ENCODE data around the gene NBEAL2.
"Not testable (repeated sequence)": the region's sequence is repeated elsewhere in the genome, so short reads cannot be mapped to it uniquely, and the experiment has no call there.

Gene NBEAL2

GRCh38 chr3:46952813-46953212 is 26.7 kb upstream of the NBEAL2 start:
- H3K9ac ChIP-seq (ENCODE audit: low read depth, low read length): no peak overlapping the region
- no peaks in the 10 kb centered on the region for H3K36me3 ChIP-seq (ENCODE audit: insufficient read depth, low read length)
- H3K9me3 ChIP-seq (ENCODE audit: control insufficient read depth, insufficient read depth, low read length): no peaks in the 10 kb centered on the region
- H3K4me1 ChIP-seq (ENCODE audit: insufficient read depth, low read length): peaks cover 17% of the 10 kb centered on the region

GRCh38 chr3:46953234-46954010 is 26.0 kb upstream of the NBEAL2 start:
- no peak overlapping the region for H3K9ac ChIP-seq (ENCODE audit: low read depth, low read length)
- H3K9me3 ChIP-seq (ENCODE audit: control insufficient read depth, insufficient read depth, low read length): no peaks in the 10 kb centered on the region
- no peaks in the 10 kb centered on the region for H3K36me3 ChIP-seq (ENCODE audit: insufficient read depth, low read length)
- H3K4me1 ChIP-seq (ENCODE audit: insufficient read depth, low read length): peaks cover 17% of the 10 kb centered on the region

GRCh38 chr3:46954178-46954577 is 25.3 kb upstream of the NBEAL2 start:
- Histone ChIP-seq H3K9ac (ENCODE audit: low read depth, low read length) (no peak overlapping the region), H3K36me3 (ENCODE audit: insufficient read depth, low read length) (no peaks in the 10 kb centered on the region), H3K9me3 (ENCODE audit: control insufficient read depth, insufficient read depth, low read length) (no peaks in the 10 kb centered on the region), H3K4me1 (ENCODE audit: insufficient read depth, low read length) (peaks cover 13% of the 10 kb centered on the region)

GRCh38 chr3:46955157-46955556 is 24.3 kb upstream of the NBEAL2 start:
- Histone ChIP-seq H3K9ac (ENCODE audit: low read depth, low read length) (no peak overlapping the region), H3K36me3 (ENCODE audit: insufficient read depth, low read length) (no peaks in the 10 kb centered on the region), H3K4me1 (ENCODE audit: insufficient read depth, low read length) (peaks cover 16% of the 10 kb centered on the region), H3K9me3 (ENCODE audit: control insufficient read depth, insufficient read depth, low read length) (no peaks in the 10 kb centered on the region)

GRCh38 chr3:46955801-46956259 is 23.6 kb upstream of the NBEAL2 start:
- no peaks in the 10 kb centered on the region for H3K9me3 ChIP-seq (ENCODE audit: control insufficient read depth, insufficient read depth, low read length)
- H3K4me1 ChIP-seq (ENCODE audit: insufficient read depth, low read length): peaks cover 22% of the 10 kb centered on the region
- no peaks in the 10 kb centered on the region for H3K36me3 ChIP-seq (ENCODE audit: insufficient read depth, low read length)
- H3K9ac ChIP-seq (ENCODE audit: low read depth, low read length): no peak overlapping the region

- peaks cover 30% of the 10 kb centered on the region for H3K4me1 ChIP-seq (ENCODE audit: insufficient read depth, low read length)
- H3K9me3 ChIP-seq (ENCODE audit: control insufficient read depth, insufficient read depth, low read length): no peaks in the 10 kb centered on the region
- no peak overlapping the region for H3K9ac ChIP-seq (ENCODE audit: low read depth, low read length)
- no peaks in the 10 kb centered on the region; the same call in 1 of the 2 replicates for H3K36me3 ChIP-seq (ENCODE audit: insufficient read depth, low read length)
These were observed 22.2 kb upstream of the NBEAL2 start for GRCh38 chr3:46957092-46957820.

GRCh38 chr3:46958467-46959160 is 20.9 kb upstream of the NBEAL2 start:
- peaks cover 20% of the 10 kb centered on the region for H3K4me1 ChIP-seq (ENCODE audit: insufficient read depth, low read length)

DNA sequence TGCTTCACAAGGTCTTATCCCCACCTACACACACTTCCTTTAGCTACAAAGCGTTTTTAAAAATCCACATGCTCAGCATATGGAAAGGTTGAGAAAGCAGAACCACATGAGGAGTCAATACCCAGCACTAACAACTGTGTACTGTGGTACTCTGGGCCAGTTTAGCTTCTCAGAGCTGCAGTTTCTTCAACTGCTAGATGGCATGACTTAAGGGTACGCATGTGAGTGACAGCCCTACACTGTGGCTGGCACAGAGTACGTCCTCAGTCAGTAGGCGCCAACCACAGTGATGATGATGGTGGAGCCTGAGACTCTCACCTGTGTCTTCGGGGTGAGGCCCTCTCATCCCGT is 20.3 kb upstream of the NBEAL2 start:
- Histone ChIP-seq H3K9ac (ENCODE audit: low read depth, low read length) (no peak overlapping the region), H3K4me1 (ENCODE audit: insufficient read depth, low read length) (peaks cover 20% of the 10 kb centered on the region), H3K36me3 (ENCODE audit: insufficient read depth, low read length) (peaks cover 6% of the 10 kb centered on the region), H3K9me3 (ENCODE audit: control insufficient read depth, insufficient read depth, low read length) (peaks cover 5% of the 10 kb centered on the region; the same call in 1 of the 2 replicates)

More at GRCh38 chr3:46958467-46959160, 20.9 kb upstream of the NBEAL2 start:
- Histone ChIP-seq H3K9me3 (ENCODE audit: control insufficient read depth, insufficient read depth, low read length) (peaks cover 5% of the 10 kb centered on the region; the same call in 1 of the 2 replicates), H3K9ac (ENCODE audit: low read depth, low read length) (no peak overlapping the region), H3K36me3 (ENCODE audit: insufficient read depth, low read length) (peaks cover 6% of the 10 kb centered on the region)

DNA sequence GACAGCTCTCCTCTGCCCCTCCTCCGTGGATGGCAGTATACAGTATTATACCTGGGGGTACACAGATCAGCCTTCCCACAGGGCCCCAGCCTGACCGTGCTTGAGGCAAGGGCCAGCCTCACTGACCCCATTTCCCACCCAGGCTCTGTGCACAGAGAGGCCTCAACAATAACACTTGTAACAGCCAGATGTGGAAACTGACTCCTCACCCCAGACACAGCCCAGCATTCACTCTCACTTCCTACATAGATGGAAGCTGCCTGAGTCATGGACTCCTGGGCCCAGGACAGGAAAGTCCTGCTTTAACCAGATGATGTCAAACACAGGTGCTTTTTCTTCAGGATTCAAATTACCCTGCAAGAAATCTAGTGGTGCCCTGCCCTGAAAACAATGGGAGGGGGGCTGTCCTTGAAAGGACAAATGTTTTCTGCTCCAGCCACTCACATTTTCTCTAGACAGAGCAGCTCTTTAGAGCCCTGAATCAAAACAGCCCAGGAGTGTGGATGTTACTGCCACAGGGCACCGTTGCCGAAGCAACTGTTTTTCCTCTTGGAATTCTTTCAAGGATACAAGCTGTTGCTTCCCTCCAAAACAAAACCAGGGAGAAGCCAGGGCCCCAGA is 19.3 kb upstream of the NBEAL2 start:
- Histone ChIP-seq H3K9ac (ENCODE audit: low read depth, low read length) (no peak overlapping the region), H3K36me3 (ENCODE audit: insufficient read depth, low read length) (peaks cover 6% of the 10 kb centered on the region), H3K4me1 (ENCODE audit: insufficient read depth, low read length) (peaks cover 20% of the 10 kb centered on the region), H3K9me3 (ENCODE audit: control insufficient read depth, insufficient read depth, low read length) (peaks cover 5% of the 10 kb centered on the region; the same call in 1 of the 2 replicates)

DNA sequence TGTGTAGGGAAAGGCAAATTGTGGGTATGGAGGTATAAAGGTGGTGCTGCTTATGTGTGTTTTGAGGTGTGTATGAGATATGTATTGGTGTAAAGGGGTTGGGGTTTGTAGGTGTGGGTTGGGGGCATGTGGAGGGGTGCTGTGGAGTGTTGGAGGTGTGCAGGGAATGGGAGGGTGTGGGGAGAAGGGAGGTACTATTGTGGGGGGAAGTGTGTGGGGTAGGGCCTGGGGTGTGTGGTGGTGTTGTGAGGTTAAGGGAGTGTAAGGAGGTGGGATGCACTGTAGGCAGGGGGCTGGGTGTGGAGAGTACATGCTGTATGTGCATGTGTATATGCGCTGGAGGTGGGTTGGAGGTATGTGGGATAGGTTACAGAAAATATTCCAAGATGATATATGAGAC is 18.6 kb upstream of the NBEAL2 start:
- H3K36me3 ChIP-seq (ENCODE audit: insufficient read depth, low read length): peaks cover 6% of the 10 kb centered on the region
- peaks cover 5% of the 10 kb centered on the region; the same call in 1 of the 2 replicates for H3K9me3 ChIP-seq (ENCODE audit: control insufficient read depth, insufficient read depth, low read length)
- H3K4me1 ChIP-seq (ENCODE audit: insufficient read depth, low read length): peaks cover 20% of the 10 kb centered on the region
- no peak overlapping the region for H3K9ac ChIP-seq (ENCODE audit: low read depth, low read length)

DNA sequence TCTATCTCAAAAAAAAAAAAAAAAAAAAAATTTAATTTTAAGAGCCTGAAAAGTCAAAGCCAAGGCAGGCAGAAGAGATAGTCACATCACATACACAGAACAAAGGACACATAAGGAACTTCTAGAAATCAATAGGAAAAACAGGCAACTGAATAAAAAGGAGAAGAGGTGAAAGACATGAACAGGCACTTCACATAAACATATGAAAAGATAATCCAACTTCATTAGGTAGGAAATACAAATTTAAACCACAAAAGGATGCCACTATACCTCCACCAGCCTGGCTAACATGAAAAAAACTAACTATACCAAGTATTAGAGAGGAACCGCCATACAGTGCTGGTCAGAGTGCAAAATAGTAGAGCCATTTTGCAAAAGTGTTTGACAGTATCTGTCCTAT is 17.0 kb upstream of the NBEAL2 start:
- no peak overlapping the region for H3K9ac ChIP-seq (ENCODE audit: low read depth, low read length)
- peaks cover 5% of the 10 kb centered on the region; the same call in 1 of the 2 replicates for H3K9me3 ChIP-seq (ENCODE audit: control insufficient read depth, insufficient read depth, low read length)
- H3K4me1 ChIP-seq (ENCODE audit: insufficient read depth, low read length): peaks cover 20% of the 10 kb centered on the region
- H3K36me3 ChIP-seq (ENCODE audit: insufficient read depth, low read length): peaks cover 6% of the 10 kb centered on the region

DNA sequence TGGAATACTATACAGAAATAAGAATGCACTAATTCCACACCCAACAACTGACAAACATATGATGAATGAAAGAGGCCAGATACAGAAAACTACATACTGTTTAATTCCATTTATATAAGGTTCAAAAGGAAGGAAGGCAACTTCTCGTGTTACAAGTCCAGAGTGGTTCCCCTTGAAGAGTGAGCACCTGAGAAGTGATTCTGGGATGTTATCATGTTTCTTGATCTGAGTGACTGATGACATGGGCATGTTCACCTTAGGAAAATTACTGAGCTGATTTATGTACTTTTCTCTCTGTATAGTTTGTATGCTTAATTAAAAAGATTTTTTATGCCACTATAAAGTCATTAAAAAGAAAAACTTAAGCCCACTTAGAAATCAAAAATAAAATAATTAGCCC is 16.5 kb upstream of the NBEAL2 start:
- peaks cover 5% of the 10 kb centered on the region; the same call in 1 of the 2 replicates for H3K9me3 ChIP-seq (ENCODE audit: control insufficient read depth, insufficient read depth, low read length)
- H3K9ac ChIP-seq (ENCODE audit: low read depth, low read length): no peak overlapping the region
- H3K36me3 ChIP-seq (ENCODE audit: insufficient read depth, low read length): peaks cover 6% of the 10 kb centered on the region
- peaks cover 20% of the 10 kb centered on the region for H3K4me1 ChIP-seq (ENCODE audit: insufficient read depth, low read length)

DNA sequence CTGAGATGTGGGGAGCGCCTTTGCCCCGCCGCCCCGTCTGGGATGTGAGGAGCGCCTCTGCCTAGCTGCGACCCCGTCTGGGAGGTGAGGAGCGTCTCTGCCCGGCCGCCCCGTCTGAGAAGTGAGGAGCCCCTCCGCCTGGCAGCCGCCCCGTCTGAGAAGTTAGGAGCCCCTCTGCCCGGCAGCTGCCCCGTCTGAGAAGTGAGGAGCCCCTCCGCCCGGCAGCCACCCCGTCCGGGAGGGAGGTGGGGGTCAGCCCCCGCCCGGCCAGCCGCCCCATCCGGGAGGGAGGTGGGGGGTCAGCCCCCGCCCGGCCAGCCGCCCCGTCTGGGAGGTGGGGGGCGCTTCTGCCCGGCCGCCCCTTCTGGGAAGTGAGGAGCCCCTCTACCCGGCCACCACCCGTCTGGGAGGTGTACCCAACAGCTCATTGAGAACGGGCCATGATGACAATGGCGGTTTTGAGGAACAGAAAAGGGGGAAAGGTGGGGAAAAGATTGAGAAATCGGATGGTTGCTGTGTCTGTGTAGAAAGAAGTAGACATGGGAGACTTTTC is 15.4 kb upstream of the NBEAL2 start:
- not testable (repeated sequence) for H3K9ac ChIP-seq (ENCODE audit: low read depth, low read length)

GRCh38 chr3:46965151-46965550 is 14.3 kb upstream of the NBEAL2 start:
- peaks cover 5% of the 10 kb centered on the region; the same call in 1 of the 2 replicates for H3K9me3 ChIP-seq (ENCODE audit: control insufficient read depth, insufficient read depth, low read length)
- no peak overlapping the region for H3K9ac ChIP-seq (ENCODE audit: low read depth, low read length)
- H3K4me1 ChIP-seq (ENCODE audit: insufficient read depth, low read length): peaks cover 14% of the 10 kb centered on the region; the same call in 1 of the 2 replicates
- peaks cover 6% of the 10 kb centered on the region for H3K36me3 ChIP-seq (ENCODE audit: insufficient read depth, low read length)

More for the DNA sequence above, 15.4 kb upstream of the NBEAL2 start:
- H3K4me1 ChIP-seq (ENCODE audit: insufficient read depth, low read length): peaks cover 20% of the 10 kb centered on the region
- not testable (repeated sequence) for H3K9me3 ChIP-seq (ENCODE audit: control insufficient read depth, insufficient read depth, low read length); H3K36me3 ChIP-seq (ENCODE audit: insufficient read depth, low read length)

Measured in ES-I3 (cell line).